ENCODE data around the gene ATXN10.

DNA sequence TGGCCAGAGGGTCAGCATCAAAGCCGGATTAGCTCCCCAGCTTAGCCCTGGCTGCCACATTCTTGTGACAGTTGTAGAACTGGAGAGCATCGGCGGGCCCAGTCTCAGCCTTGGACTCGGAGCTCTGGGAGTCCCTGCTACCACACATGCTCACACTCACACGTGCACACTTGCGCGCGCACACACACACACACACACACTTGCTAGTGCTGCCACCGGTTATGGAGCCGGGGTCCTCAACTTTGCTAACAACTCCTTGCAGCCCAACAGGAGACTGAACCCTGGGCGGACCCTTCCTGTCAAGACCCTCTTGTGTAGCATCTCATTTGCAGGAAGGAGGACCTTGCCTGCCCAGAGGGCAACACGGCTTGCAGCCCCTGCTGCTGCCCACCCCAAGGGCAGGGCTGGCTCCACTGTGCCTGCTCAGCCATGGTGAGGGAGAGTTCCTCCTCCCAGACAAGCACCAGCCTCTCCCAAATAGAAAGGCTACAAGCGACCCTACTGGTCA, 197.8 kb downstream of the ATXN10 start:
- TF ChIP-seq, protein P1, sequence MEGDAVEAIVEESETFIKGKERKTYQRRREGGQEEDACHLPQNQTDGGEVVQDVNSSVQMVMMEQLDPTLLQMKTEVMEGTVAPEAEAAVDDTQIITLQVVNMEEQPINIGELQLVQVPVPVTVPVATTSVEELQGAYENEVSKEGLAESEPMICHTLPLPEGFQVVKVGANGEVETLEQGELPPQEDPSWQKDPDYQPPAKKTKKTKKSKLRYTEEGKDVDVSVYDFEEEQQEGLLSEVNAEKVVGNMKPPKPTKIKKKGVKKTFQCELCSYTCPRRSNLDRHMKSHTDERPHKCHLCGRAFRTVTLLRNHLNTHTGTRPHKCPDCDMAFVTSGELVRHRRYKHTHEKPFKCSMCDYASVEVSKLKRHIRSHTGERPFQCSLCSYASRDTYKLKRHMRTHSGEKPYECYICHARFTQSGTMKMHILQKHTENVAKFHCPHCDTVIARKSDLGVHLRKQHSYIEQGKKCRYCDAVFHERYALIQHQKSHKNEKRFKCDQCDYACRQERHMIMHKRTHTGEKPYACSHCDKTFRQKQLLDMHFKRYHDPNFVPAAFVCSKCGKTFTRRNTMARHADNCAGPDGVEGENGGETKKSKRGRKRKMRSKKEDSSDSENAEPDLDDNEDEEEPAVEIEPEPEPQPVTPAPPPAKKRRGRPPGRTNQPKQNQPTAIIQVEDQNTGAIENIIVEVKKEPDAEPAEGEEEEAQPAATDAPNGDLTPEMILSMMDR (IDR thresholded peaks at IDR 0.05) = no peak
- no peak for TF ChIP-seq POLR2A (IDR thresholded peaks at IDR 0.05)

Measured in lower leg skin (tissue), 3 donors.